KMS-11 (cell line): ENCODE data around the gene BAZ1A.

Source experiments
- H2AFZ ChIP-seq: fragments of 200-600 bp; sonication (generic); 2 replicates; pipeline ENCODE4 v1.6.1; 2016; ENCODE audit warnings: antibody characterized with exemption, mixed run types, low read depth
- H3K27ac ChIP-seq: fragments of 200-600 bp; sonication (generic); 2 replicates; pipeline ENCODE4 v1.6.1; 2016; ENCODE audit warnings: mild to moderate bottlenecking, mixed run types
- H3K27me3 ChIP-seq: fragments of 200-600 bp; sonication (generic); 2 replicates; pipeline ENCODE4 v1.6.1; 2017; ENCODE audit warnings: mild to moderate bottlenecking, low read depth, mixed run types, moderate library complexity; ENCODE audit not compliant: insufficient read depth
- H3K36me3 ChIP-seq: fragments of 200-600 bp; sonication (generic); 2 replicates; pipeline ENCODE4 v1.6.1; 2017; ENCODE audit warnings: mild to moderate bottlenecking, mixed run types; ENCODE audit not compliant: insufficient read depth
- H3K4me1 ChIP-seq: fragments of 200-600 bp; sonication (generic); 2 replicates; pipeline ENCODE4 v1.6.1; 2016; ENCODE audit warnings: mild to moderate bottlenecking, low read depth, mixed run types; ENCODE audit not compliant: poor library complexity, severe bottlenecking
- H3K4me2 ChIP-seq: fragments of 200-600 bp; sonication (generic); 2 replicates; pipeline ENCODE4 v1.7.0; 2016; ENCODE audit warnings: mild to moderate bottlenecking, mixed run types
- H3K4me3 ChIP-seq: fragments of 200-600 bp; sonication (generic); IDR thresholded peaks from 2 replicates; pipeline ENCODE4 v1.6.1; 2017; ENCODE audit warnings: low read depth, low read length, mixed read lengths; ENCODE audit not compliant: insufficient read depth
- H3K79me2 ChIP-seq: fragments of 200-600 bp; sonication (generic); 2 replicates; pipeline ENCODE4 v1.6.1; 2016; ENCODE audit warnings: low read depth, mixed run types; ENCODE audit not compliant: insufficient read depth
- H3K9ac ChIP-seq: fragments of 200-600 bp; sonication (generic); 2 replicates; pipeline ENCODE4 v1.6.1; 2016; ENCODE audit warnings: mild to moderate bottlenecking, mixed run types
- H4K20me1 ChIP-seq: fragments of 200-600 bp; sonication (generic); 2 replicates; pipeline ENCODE4 v1.6.1; 2016; ENCODE audit warnings: mild to moderate bottlenecking, mixed run types; ENCODE audit not compliant: insufficient read depth
- CTCF ChIP-seq: fragments of 200-600 bp; sonication (generic); conservative IDR thresholded peaks from 2 replicates; pipeline ENCODE4 v1.6.1; 2017; ENCODE audit warnings: low read depth, mild to moderate bottlenecking, antibody characterized with exemption, low read length, moderate library complexity, mixed read lengths

BAZ1A gene

DNA sequence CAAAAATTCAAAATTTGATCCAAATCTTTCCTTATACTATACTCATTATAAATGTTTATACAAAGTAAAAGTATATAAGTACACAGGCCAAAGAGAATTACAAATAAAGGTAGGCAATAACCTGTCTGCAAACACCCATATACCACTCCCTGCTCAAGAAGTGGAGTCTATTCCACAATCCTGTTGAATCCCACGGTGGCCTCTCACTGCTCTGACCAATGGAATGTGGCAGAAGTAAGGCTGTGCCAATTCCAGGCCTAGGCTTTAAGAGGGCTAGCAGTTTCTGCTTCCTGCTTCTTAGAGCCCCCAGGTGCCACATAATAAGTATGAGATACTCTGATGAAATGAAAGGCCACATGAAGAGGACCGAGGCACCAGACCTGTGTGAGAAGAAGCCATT lies 80.9 kb downstream of the BAZ1A start:
- no peak overlapping the region for H3K27ac ChIP-seq
- no peak for TF ChIP-seq CTCF
- no peaks in the 10 kb centered on the region for H3K4me1 ChIP-seq
- no peaks in the 10 kb centered on the region for H4K20me1 ChIP-seq
- H3K4me3 ChIP-seq, result no peak overlapping the region
- no peaks in the 10 kb centered on the region for H3K27me3 ChIP-seq
- no peaks in the 10 kb centered on the region for H3K79me2 ChIP-seq
- H2AFZ ChIP-seq, result no peak overlapping the region
- no peaks in the 10 kb centered on the region for H3K36me3 ChIP-seq
- no peak overlapping the region for H3K4me2 ChIP-seq
- no peak overlapping the region for H3K9ac ChIP-seq

DNA sequence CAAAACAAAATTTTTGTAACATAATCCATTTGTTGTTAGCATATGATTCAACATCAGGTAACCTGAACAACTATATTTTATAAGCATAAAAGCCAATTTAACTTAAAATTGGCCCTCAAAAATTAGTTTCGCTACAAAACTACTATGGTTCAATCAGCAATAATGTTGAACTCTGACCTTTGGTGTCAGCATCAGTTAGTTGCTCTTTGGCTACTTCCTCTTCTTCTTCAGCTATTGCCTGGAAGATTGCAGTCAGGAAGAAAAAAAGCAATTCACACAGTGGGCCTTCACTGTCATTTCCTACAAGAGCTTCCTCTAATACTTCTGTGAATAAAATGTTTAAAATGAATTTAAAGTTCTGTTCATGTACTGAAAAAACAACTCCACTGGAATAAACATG lies 82.6 kb downstream of the BAZ1A start:
- no peak overlapping the region for H3K4me2 ChIP-seq
- no peak for TF ChIP-seq CTCF
- H3K27ac ChIP-seq, result no peak overlapping the region
- H3K36me3 ChIP-seq, result no peaks in the 10 kb centered on the region
- H3K4me1 ChIP-seq, result no peaks in the 10 kb centered on the region
- H3K4me3 ChIP-seq, result no peak overlapping the region
- H3K9ac ChIP-seq, result no peak overlapping the region
- no peak overlapping the region for H2AFZ ChIP-seq
- H3K27me3 ChIP-seq, result no peaks in the 10 kb centered on the region
- H4K20me1 ChIP-seq, result no peaks in the 10 kb centered on the region
- no peaks in the 10 kb centered on the region for H3K79me2 ChIP-seq

- Histone ChIP-seq H4K20me1 (no peaks in the 10 kb centered on the region), H3K27ac (no peak overlapping the region), H3K79me2 (no peaks in the 10 kb centered on the region), H3K9ac (no peak overlapping the region), H3K27me3 (no peaks in the 10 kb centered on the region), H3K4me2 (no peak overlapping the region), H3K4me1 (no peaks in the 10 kb centered on the region), H2AFZ (no peak overlapping the region), H3K36me3 (no peaks in the 10 kb centered on the region), H3K4me3 (no peak overlapping the region)
- TF ChIP-seq CTCF, result no peak
Observed at GRCh38 chr14:34785223-34786006, 89.7 kb downstream of the BAZ1A start.

DNA sequence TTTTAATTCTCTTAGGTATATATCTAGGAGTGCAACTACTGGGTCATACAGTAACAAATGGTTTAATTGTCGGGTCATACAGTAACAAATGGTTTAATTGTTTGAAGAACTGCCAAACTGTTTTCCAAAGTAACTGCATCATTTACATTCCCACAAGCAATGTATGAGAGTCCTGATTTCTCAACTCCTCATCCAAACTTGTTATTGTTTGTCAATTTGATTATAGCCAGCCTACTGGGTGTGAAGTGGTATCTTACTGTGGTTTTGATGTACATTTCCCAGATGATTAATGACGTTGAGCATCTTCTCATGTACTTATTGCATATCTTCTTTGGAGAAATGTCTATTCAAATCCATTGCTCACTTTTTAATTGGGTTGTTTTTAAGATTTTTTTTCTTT lies 93.1 kb downstream of the BAZ1A start:
- Histone ChIP-seq H3K9ac (no peak overlapping the region), H3K79me2 (no peaks in the 10 kb centered on the region), H3K4me3 (no peak overlapping the region), H2AFZ (no peak overlapping the region), H3K4me1 (no peaks in the 10 kb centered on the region), H3K27me3 (no peaks in the 10 kb centered on the region), H3K4me2 (no peak overlapping the region), H3K27ac (no peak overlapping the region), H4K20me1 (no peaks in the 10 kb centered on the region), H3K36me3 (no peaks in the 10 kb centered on the region)
- TF ChIP-seq CTCF, result no peak
